GM12874 (cell line): Measurements from ENCODE around the gene ERBB4.

ENCODE experiments used
- CTCF ChIP-seq: IDR thresholded peaks from 2 replicates; pipeline ENCODE4 v1.5.1; 2011; ENCODE audit warnings: low read depth, mild to moderate bottlenecking, control low read depth, low read length, moderate library complexity; ENCODE audit not compliant: insufficient read depth

Gene ERBB4

DNA sequence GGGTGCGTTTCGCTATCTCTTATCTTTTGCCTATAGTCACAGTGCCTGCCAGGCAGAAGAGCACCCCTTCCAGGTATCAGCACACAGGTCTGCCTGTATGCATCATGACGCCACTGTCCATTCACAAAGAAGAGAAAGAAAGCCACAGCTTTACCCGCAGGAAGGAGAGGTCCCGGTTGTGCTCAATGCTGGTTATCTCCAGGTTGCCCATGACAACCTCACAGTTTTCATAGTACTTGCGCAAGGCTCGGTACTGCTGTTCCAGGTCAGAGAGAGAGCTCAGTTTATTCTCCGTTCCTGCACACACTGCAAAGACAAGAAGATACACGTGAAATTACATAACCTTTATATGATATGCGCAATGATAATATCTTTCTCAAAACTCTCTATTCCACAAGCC is 414.0 kb downstream of the ERBB4 start:
- TF ChIP-seq CTCF: no peak

- TF ChIP-seq CTCF: no peak
Observed at GRCh38 chr2:212119591-212119990, 419.0 kb downstream of the ERBB4 start.

- no peak for TF ChIP-seq CTCF
Observed at GRCh38 chr2:212117926-212118325, 420.7 kb downstream of the ERBB4 start.

DNA sequence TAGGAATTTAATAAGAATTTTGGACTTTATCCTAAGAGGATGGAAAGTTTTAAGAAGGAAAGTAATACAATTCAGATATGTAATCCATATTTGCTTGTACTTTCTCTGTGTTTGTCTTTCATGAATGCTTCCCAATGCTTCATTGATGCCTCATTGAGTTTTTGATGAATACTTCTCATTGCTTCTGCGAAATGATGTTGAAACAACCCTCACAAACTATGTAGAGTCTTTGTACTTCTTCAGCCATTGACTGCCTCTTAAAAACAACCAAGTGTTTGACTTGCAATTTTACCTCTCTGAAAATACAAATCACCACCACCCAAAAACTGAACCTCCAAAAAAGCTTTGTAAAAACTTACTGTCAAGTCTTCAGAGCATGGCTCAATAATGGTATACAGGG is 424.1 kb downstream of the ERBB4 start:
- no peak for TF ChIP-seq CTCF

DNA sequence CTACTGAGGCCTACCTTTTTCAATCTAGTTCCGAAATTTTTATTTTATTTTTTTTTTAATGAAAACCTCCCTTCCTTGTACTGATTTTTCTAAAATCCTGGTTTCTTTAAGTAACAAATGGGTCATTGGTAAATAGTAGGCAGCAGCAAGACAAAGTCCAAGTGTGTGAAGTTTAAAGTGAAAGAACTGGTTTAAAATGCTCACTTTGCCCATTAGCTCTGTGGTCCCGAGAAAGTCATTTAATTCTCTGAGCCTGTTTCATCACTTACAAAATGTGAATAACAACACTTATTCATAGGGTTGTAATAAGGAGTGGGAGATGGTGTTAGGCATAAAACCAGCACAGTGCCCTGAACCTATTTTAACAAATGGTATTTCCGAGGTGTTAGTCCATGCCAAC is 426.2 kb downstream of the ERBB4 start:
- no peak for TF ChIP-seq CTCF

DNA sequence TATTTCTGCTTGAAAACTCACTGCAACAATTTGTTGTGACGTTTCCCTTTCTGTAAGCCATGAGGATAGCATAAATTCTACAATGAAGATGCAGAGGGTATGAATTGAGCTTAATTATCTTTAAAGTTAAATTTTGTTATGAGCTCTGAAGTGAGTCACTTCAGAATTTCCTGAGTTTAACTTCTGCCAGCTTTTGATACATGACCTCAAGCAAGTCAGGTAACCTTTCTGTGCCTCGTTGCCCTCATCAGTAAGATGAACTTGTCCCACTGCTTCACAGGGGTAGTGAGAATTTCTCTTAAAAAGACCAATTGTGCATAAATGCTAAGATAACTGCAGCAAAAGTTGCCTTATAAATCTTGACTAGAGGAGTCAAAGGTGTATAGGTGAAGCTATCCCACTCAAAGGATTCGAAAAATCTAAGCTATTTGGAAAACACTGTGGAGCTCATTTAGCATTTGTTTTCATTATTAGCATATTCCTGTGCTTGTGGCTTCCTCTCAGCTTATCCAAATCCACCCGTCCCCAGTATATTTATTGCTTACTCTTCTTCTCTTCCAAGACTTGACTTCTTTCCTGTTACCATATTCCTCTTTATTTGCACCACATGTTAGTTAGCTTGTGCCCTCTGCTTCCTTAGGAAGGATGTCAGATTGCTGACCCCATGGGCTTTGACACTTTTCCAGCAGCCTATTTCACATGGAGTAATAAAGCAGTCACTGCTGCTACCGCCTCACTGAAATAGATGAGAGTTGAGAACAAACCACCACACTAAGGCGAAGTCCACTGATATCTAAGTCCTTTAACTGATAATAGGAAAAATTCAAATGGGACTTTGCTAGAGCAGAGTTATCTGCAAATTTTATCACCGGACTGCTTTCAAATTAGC is 428.6 kb downstream of the ERBB4 start:
- TF ChIP-seq CTCF: no peak

DNA sequence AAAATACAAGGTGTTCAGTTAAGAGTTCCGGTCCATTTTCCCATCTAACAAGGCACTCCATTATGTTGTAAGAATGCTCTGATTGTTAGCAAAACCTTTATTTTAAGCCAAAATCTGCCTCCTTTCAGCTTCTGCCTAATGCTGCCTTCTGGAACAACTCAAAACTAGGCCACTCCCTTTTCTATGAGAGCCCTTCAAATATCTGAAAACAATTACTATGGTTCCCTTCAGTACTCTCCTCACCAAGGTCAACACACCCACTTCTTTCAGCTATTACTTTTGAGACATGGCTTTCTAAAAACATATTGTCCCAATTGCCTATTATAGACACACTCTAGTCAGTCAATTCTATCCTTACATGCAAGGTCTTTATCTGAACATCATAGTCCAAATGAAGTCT is 429.4 kb downstream of the ERBB4 start:
- no peak for TF ChIP-seq CTCF

GRCh38 chr2:212107989-212108388 is 430.6 kb downstream of the ERBB4 start:
- no peak for TF ChIP-seq CTCF
